Breast epithelium (tissue), 4 donors: Measurements from ENCODE around the gene PIK3R2. TPM values are rescaled to one million over a fixed set of nuclear protein-coding genes. Genes with fewer than 3 reads are reported as not detected.

Experiments
- DNase-seq, 2 donors: peaks; one replicate each; pipeline ENCODE4 v3.0.0-alpha.2; 2019; ENCODE audit warnings: low spot score in 2 of 2
- H3K27ac ChIP-seq, 2 donors: fragments of 200-600 bp; sonication (generic) in 1 of 2; one replicate each; pipeline ENCODE4 v1.5.1; 2016 to 2019; ENCODE audit warnings: mild to moderate bottlenecking in 1 of 2
- H3K27me3 ChIP-seq, 2 donors: fragments of 200-600 bp; sonication (generic) in 1 of 2; one replicate each; pipeline versions ENCODE4 v1.5.1 to v1.6.0; 2017 to 2019; ENCODE audit warnings: control low read depth in 1 of 2, mild to moderate bottlenecking in 1 of 2
- H3K36me3 ChIP-seq: fragments of 200-600 bp; one replicate; pipeline ENCODE4 v1.5.1; 2019
- H3K4me1 ChIP-seq, 2 donors: fragments of 200-600 bp; sonication (generic); one replicate each; pipeline ENCODE4 v1.5.1; 2016 to 2019; ENCODE audit warnings: control low read depth in 1 of 2
- H3K4me3 ChIP-seq, 3 donors: fragments of 200-600 bp; sonication (generic); 1 replicate in 2 of 3; 2 replicates in 1 of 3; pipeline ENCODE4 v1.5.1; 2016 to 2019; ENCODE audit warnings: mild to moderate bottlenecking in 3 of 3, moderate library complexity in 2 of 3
- H3K9me3 ChIP-seq, 2 donors: fragments of 200-600 bp; sonication (generic) in 1 of 2; one replicate each; pipeline ENCODE4 v1.5.1; 2016 to 2019; ENCODE audit warnings: control low read depth in 1 of 2
- POLR2A ChIP-seq: fragments of 450-650 bp; IDR thresholded peaks from one replicate; pipeline ENCODE4 v1.6.1; 2016; ENCODE audit warnings: antibody characterized with exemption, mild to moderate bottlenecking, moderate library complexity
- POLR2AphosphoS5 ChIP-seq, 3 donors: sonication (generic); formaldehyde crosslinking; IDR thresholded peaks; one replicate each; pipeline ENCODE4 v1.6.1; 2017; ENCODE audit warnings: antibody characterized with exemption in 3 of 3
- intact Hi-C: fragments of 100-400 bp; cut with DNase I; formaldehyde crosslinking; loops from one replicate; pipeline ENCODE4 v1.15.1; 2023; ENCODE audit warnings: low total_unique reads
- total RNA-seq, 3 donors: library from RNA; depleted of rRNA; stranded (reverse); fragments of >200 nt; gene quantifications; one replicate each; pipeline ENCODE4 v1.1.0, GENCODE V29; 2016
- TF ChIP-seq, protein P1 (sequence below), 3 donors: fragments of 450-650 bp; IDR thresholded peaks; one replicate each; pipeline ENCODE4 v1.5.1; 2016 to 2017; ENCODE audit warnings: antibody characterized with exemption in 3 of 3, mild to moderate bottlenecking in 3 of 3, moderate library complexity in 3 of 3

The PIK3R2 gene
- total RNA-seq, 3 donors from 2014 or later: 8.6 to 12.1 (median 8.8) TPM

DNA sequence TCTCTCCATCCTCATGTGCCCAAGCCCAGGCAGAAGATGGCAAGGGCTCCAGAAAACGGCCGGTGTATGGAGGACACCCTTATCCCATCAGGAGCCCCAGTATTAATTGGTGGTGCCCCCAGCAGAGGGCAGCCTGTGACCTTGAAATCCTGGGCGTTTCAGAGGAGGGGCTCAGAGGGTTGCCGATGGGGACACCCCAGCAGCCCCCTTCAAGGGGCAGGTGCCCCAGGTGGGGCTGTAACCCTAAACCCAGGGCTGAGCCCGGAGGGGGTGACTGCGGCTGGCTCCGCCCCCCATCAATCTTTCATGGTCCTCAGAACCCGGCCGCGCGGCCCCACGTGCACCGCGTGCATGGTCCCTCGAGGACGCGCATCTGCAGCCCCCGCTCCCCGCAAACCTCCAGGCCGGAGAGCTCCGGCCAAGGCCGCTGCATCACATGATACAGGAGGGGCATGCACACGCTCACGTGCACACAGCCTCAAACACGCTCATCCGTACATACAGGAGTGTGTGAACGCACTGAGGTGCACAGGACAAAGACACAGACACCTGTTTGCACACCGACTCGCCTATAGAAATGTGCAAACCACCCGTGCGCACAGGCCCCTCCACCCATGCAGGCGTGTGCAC is 49.9 kb downstream of the PIK3R2 start:
- intact Hi-C loops: loop anchor here (1.0 kb wide), 1 partner anchor 53 kb away; no protein-coding TSS in a partner anchor
- H3K27me3 ChIP-seq: no peaks in the 10 kb centered on the region
- H3K36me3 ChIP-seq: no peaks in the 10 kb centered on the region
- H3K4me3 ChIP-seq: peak overlapping the region; percentile 56 to 77 (median 74)
- TF ChIP-seq POLR2A (no peak), POLR2AphosphoS5 (IDR thresholded peaks at IDR 0.05) (no peak)
- TF ChIP-seq, protein P1, sequence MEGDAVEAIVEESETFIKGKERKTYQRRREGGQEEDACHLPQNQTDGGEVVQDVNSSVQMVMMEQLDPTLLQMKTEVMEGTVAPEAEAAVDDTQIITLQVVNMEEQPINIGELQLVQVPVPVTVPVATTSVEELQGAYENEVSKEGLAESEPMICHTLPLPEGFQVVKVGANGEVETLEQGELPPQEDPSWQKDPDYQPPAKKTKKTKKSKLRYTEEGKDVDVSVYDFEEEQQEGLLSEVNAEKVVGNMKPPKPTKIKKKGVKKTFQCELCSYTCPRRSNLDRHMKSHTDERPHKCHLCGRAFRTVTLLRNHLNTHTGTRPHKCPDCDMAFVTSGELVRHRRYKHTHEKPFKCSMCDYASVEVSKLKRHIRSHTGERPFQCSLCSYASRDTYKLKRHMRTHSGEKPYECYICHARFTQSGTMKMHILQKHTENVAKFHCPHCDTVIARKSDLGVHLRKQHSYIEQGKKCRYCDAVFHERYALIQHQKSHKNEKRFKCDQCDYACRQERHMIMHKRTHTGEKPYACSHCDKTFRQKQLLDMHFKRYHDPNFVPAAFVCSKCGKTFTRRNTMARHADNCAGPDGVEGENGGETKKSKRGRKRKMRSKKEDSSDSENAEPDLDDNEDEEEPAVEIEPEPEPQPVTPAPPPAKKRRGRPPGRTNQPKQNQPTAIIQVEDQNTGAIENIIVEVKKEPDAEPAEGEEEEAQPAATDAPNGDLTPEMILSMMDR (IDR thresholded peaks at IDR 0.05): no peak
- H3K27ac ChIP-seq: no peak overlapping the region
- no peak for DNase-seq
- H3K9me3 ChIP-seq: no peaks in the 10 kb centered on the region
- H3K4me1 ChIP-seq: peaks cover 0 to 17% of the 10 kb centered on the region in 2 donors

DNA sequence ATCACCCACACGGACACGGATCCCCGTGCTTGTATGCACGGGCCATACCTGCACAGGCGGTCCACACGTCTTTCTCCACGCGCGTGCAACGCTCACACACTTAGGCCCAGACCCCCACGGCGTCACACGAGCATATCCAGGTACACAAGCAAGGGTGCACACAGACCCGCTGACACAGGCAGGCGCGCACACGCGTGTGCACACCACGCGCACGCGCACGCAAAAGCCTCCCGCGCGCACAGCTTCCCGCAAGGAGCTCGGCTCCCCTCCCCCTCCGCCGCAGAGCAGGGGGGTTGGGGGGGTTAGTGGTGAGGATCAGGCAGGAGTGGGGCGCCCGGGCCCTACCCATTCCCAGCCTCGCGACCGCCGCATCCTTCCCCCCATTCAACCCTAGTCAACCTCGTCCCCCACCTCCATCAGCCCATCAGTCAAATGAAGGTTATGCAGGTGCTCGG is 50.5 kb downstream of the PIK3R2 start:
- no peak for TF ChIP-seq POLR2AphosphoS5 (IDR thresholded peaks at IDR 0.05)
- TF ChIP-seq, protein P1 (IDR thresholded peaks at IDR 0.05): no peak
- TF ChIP-seq POLR2A: no peak
- Histone ChIP-seq H3K27ac (peak overlapping the region; percentile 96 to 99), H3K27me3 (no peaks in the 10 kb centered on the region), H3K4me3 (peak overlapping the region; percentile 56 to 77 (median 74)), H3K36me3 (no peaks in the 10 kb centered on the region), H3K4me1 (peaks cover 0 to 17% of the 10 kb centered on the region in 2 donors), H3K9me3 (no peaks in the 10 kb centered on the region)
- intact Hi-C loops: loop anchor here (1.0 kb wide), 1 partner anchor 53 kb away; no protein-coding TSS in a partner anchor
- peak in 1 of 2 donors; percentile 36 for DNase-seq

DNA sequence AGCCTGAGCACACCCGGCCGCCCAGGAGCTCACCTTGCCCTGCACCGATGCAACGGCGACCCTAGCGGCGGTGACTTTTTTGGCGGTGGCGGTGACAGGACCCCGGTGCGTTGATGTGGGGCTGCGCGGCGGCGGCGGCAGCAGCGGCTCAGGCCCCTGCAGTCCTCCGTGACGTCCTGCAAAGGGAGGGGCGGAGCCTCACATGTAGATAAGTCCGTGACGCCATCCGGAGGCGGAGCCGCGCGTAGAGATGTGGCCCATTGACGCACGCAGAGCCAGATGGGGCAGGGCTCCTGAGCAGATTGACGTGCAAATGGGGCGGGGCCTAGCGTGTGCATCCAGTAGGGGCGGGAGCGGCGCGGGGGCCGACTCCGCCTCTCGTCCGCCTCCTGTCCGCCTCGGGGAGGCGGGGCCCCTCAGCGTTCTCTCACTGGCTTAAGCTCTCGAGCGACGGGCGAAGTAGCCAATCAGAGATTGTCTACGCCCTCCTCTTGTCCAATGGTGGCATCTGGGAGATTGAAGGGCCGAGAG is 51.0 kb downstream of the PIK3R2 start, which contains the start of gene RAB3A:
Gene RAB3A (minus strand): TSS at position 180 of the 531 bp plus-strand sequence. CDS start 1,302 bp downstream, outside the sequence.
- intact Hi-C loops: loop anchor here (1.0 kb wide), 1 partner anchor 52 kb away; no protein-coding TSS in a partner anchor
- TF ChIP-seq POLR2AphosphoS5 (IDR thresholded peaks at IDR 0.05) (peak in 2 of 3 donors; percentile 7 to 13), POLR2A (no peak)
- TF ChIP-seq, protein P1 (IDR thresholded peaks at IDR 0.05): no peak

DNA sequence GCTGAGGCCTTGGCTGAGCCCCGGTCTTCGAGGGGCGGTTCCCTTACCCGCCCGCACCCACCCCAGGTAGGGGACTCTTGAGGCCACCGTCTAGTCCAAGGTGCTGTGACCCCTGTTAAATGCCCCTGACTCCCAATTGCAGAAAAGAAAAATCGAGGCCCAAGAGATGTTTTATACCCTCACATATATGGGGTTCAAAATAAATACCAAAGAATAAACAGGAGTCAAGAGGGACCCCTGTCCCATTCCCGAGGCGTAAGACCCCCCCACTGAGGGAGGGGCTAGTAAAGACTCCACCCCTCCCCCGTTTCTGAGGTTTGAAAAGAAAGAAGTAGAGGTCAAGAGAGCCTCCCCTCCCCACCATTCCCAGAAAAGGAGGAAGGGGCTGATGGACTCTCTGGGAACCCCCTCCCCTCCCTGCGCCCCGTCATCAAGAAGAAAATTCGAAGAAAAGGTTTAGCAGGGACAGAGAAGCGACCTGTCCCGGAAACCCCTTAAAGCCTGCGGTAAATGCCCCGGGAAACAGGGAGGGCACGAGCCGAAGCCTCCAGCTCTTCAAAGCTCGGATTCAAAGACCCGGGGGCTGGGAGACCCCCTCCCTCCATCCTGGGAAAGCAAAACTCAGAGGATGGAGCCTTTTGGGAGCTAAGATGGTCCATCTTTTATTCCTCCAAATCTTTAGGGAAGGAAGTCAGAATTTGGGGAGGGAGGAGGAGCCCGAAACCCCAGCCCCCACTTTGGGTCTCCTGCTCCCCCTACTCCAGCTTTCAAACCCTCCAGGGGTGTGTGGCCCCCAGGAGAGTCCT is 51.6 kb downstream of the PIK3R2 start:
- Histone ChIP-seq H3K9me3 (no peaks in the 10 kb centered on the region), H3K27me3 (no peaks in the 10 kb centered on the region), H3K4me1 (peaks cover 0 to 17% of the 10 kb centered on the region in 2 donors), H3K4me3 (peak overlapping the region; percentile 55 to 77 (median 74)), H3K27ac (peak overlapping the region; percentile 96 to 99), H3K36me3 (no peaks in the 10 kb centered on the region)
- TF ChIP-seq POLR2A (peak; percentile 23), POLR2AphosphoS5 (IDR thresholded peaks at IDR 0.05) (peak in 1 of 3 donors; percentile 56)
- TF ChIP-seq, protein P1 (IDR thresholded peaks at IDR 0.05): no peak
- DNase-seq: no peak
- intact Hi-C loops: no loop called here

More for the DNA sequence above, 51.0 kb downstream of the PIK3R2 start, which contains the start of gene RAB3A:
- Histone ChIP-seq H3K4me3 (peak within 1 kb of the TSS; percentile 56 to 77 (median 74)), H3K27me3 (no peaks in the 10 kb centered on the region), H3K4me1 (peaks cover 0 to 17% of the 10 kb centered on the region in 2 donors), H3K9me3 (no peaks in the 10 kb centered on the region), H3K36me3 (no peaks in the 10 kb centered on the region), H3K27ac (peak within 1 kb of the TSS; percentile 96 to 99)
- peak; percentile 99 to 100 for DNase-seq
